ENCODE measurements around the gene ZCCHC24. TPM values are rescaled to one million over a fixed set of nuclear protein-coding genes. Genes with fewer than 3 reads are reported as not detected.

Gene ZCCHC24
- total and polyA plus RNA-seq, 8 donors, result 3.5 to 13.2 (median 7.3) TPM

- Histone ChIP-seq H3K9me3 (no peaks in the 10 kb centered on the region), H3K4me3 (no peak overlapping the region), H3K27me3 (no peaks in the 10 kb centered on the region), H3K4me1 (no peaks in the 10 kb centered on the region), H3K36me3 (no peaks in the 10 kb centered on the region), H3K27ac (no peak overlapping the region)
- FAIRE-seq (no peak), DNase-seq (no peak), ATAC-seq (no peak)
- 80 to 91% methylated on average over 7 of the region's 7 CpGs for WGBS, 2 donors
- no peak for TF ChIP-seq CTCF (IDR thresholded peaks at IDR 0.05)
- intact Hi-C loops (cut with DNase I), result no loop called here
These were observed 27.0 kb upstream of the ZCCHC24 start for GRCh38 chr10:79472449-79472848.

- intact Hi-C loops (cut with DNase I), result no loop called here
- 91 to 92% methylated on average over 4 of the region's 4 CpGs for WGBS, 2 donors
- DNase-seq, result no peak
- no peak overlapping the region for H3K27ac ChIP-seq
- no peaks in the 10 kb centered on the region for H3K9me3 ChIP-seq
- no peak for ATAC-seq
- no peak for FAIRE-seq
- no peak overlapping the region for H3K4me3 ChIP-seq
- TF ChIP-seq CTCF (IDR thresholded peaks at IDR 0.05), result no peak
- H3K27me3 ChIP-seq, result no peaks in the 10 kb centered on the region
- no peaks in the 10 kb centered on the region for H3K4me1 ChIP-seq
- no peaks in the 10 kb centered on the region for H3K36me3 ChIP-seq
These were observed 26.4 kb upstream of the ZCCHC24 start for GRCh38 chr10:79471776-79472175.

- Histone ChIP-seq H3K36me3 (no peaks in the 10 kb centered on the region), H3K27ac (no peak overlapping the region), H3K4me1 (no peaks in the 10 kb centered on the region), H3K9me3 (no peaks in the 10 kb centered on the region), H3K27me3 (no peaks in the 10 kb centered on the region), H3K4me3 (no peak overlapping the region)
- FAIRE-seq (no peak), ATAC-seq (no peak), DNase-seq (no peak)
- intact Hi-C loops (cut with DNase I), result no loop called here
- TF ChIP-seq CTCF (IDR thresholded peaks at IDR 0.05), result no peak
- WGBS, 2 donors, result 89 to 90% methylated on average over 8 of the region's 8 CpGs
These were observed 24.7 kb upstream of the ZCCHC24 start for GRCh38 chr10:79470096-79470495.

GRCh38 chr10:79468841-79469585, 23.6 kb upstream of the ZCCHC24 start:
- intact Hi-C loops (cut with DNase I), result loop anchor here in 1 of 3 donors (5.0 kb wide), 1 partner anchor 92 kb away; no protein-coding TSS in a partner anchor
- no peak for TF ChIP-seq CTCF (IDR thresholded peaks at IDR 0.05)
- DNase-seq, result no peak
- Histone ChIP-seq H3K9me3 (no peaks in the 10 kb centered on the region), H3K27ac (no peak overlapping the region), H3K4me3 (no peak overlapping the region), H3K36me3 (no peaks in the 10 kb centered on the region), H3K27me3 (no peaks in the 10 kb centered on the region), H3K4me1 (no peaks in the 10 kb centered on the region)
- no peak for FAIRE-seq
- 75 to 79% methylated on average over 6 of the region's 6 CpGs for WGBS, 2 donors
- no peak for ATAC-seq

- FAIRE-seq (no peak), DNase-seq (no peak), ATAC-seq (peak; percentile 12 to 61 (median 36))
- H3K36me3 ChIP-seq, result no peaks in the 10 kb centered on the region
- no peaks in the 10 kb centered on the region for H3K4me1 ChIP-seq
- TF ChIP-seq CTCF (IDR thresholded peaks at IDR 0.05), result no peak
- 46 to 64% methylated on average over 3 of the region's 3 CpGs for WGBS, 2 donors
- peak overlapping the region in 1 of 4 donors; percentile 27 for H3K27ac ChIP-seq
- no peak overlapping the region for H3K4me3 ChIP-seq
- H3K9me3 ChIP-seq, result no peaks in the 10 kb centered on the region
- intact Hi-C loops (cut with DNase I), result loop anchor here in 1 of 3 donors (5.0 kb wide), 1 partner anchor 91 kb away; no protein-coding TSS in a partner anchor
- no peaks in the 10 kb centered on the region for H3K27me3 ChIP-seq
These were observed 22.7 kb upstream of the ZCCHC24 start for GRCh38 chr10:79468015-79468560.

Data from pancreas (tissue), 10 donors.